Measurements from ENCODE around the gene DUOX1.

DUOX1 gene

DNA sequence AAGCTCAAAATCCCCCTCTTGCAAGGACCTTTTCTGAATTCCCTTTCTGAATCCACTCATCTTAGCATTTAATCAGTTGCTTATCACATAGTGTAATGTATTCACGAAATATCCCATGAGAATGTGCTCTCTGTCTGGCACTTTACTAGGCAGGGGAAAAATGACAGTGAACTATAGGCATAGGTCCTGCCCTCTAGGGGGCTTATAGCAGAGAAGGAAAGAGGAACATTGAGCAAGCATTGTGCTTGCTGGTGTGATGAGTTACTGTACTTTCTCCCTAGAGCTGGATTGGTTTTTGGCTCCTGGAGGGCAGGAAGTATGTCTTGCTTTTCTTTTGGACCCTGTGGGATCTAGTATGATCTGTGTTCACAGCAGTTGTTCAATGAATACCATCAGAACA, 42.3 kb upstream of the DUOX1 start:
- Histone ChIP-seq H3K27ac (ENCODE audit: low read length) (no peak overlapping the region), H3K27me3 (ENCODE audit: low read depth, low read length) (peaks cover 41% of the 10 kb centered on the region), H3K9me3 (ENCODE audit: insufficient read depth, low read length) (no peaks in the 10 kb centered on the region), H3K4me1 (ENCODE audit: low read length) (no peaks in the 10 kb centered on the region), H3K36me3 (replicated peaks; ENCODE audit: low read depth, low read length) (no peaks in the 10 kb centered on the region), H3K4me2 (ENCODE audit: low read length) (no peak overlapping the region), H3K79me2 (ENCODE audit: low read length) (no peaks in the 10 kb centered on the region), H2AFZ (ENCODE audit: low read depth, low read length) (no peak overlapping the region), H4K20me1 (ENCODE audit: insufficient read depth, low read length) (no peaks in the 10 kb centered on the region), H3K9ac (ENCODE audit: low read length) (no peak overlapping the region), H3K4me3 (ENCODE audit: low read length) (no peak overlapping the region)
- TF ChIP-seq CTCF (IDR thresholded peaks at IDR 0.05; ENCODE audit: low read depth, low read length) = 0 out of 2 replicates have a peak, but pooled peaks have one; percentile 12
- no peak for TF ChIP-seq EZH2phosphoT487 (IDR thresholded peaks at IDR 0.05; ENCODE audit: low read depth)

- Histone ChIP-seq H4K20me1 (ENCODE audit: insufficient read depth, low read length) (no peaks in the 10 kb centered on the region), H3K9ac (ENCODE audit: low read length) (no peak overlapping the region), H3K27ac (ENCODE audit: low read length) (no peak overlapping the region), H3K9me3 (ENCODE audit: insufficient read depth, low read length) (no peaks in the 10 kb centered on the region), H3K79me2 (ENCODE audit: low read length) (no peaks in the 10 kb centered on the region), H3K4me2 (ENCODE audit: low read length) (no peak overlapping the region), H3K4me3 (ENCODE audit: low read length) (no peak overlapping the region), H3K27me3 (ENCODE audit: low read depth, low read length) (peaks cover 38% of the 10 kb centered on the region), H3K4me1 (ENCODE audit: low read length) (no peaks in the 10 kb centered on the region), H2AFZ (ENCODE audit: low read depth, low read length) (no peak overlapping the region), H3K36me3 (replicated peaks; ENCODE audit: low read depth, low read length) (no peaks in the 10 kb centered on the region)
- TF ChIP-seq EZH2phosphoT487 (IDR thresholded peaks at IDR 0.05; ENCODE audit: low read depth) = no peak
- no peak for TF ChIP-seq CTCF (IDR thresholded peaks at IDR 0.05; ENCODE audit: low read depth, low read length)
These were observed 40.7 kb upstream of the DUOX1 start for GRCh38 chr15:45088801-45089711.

DNA sequence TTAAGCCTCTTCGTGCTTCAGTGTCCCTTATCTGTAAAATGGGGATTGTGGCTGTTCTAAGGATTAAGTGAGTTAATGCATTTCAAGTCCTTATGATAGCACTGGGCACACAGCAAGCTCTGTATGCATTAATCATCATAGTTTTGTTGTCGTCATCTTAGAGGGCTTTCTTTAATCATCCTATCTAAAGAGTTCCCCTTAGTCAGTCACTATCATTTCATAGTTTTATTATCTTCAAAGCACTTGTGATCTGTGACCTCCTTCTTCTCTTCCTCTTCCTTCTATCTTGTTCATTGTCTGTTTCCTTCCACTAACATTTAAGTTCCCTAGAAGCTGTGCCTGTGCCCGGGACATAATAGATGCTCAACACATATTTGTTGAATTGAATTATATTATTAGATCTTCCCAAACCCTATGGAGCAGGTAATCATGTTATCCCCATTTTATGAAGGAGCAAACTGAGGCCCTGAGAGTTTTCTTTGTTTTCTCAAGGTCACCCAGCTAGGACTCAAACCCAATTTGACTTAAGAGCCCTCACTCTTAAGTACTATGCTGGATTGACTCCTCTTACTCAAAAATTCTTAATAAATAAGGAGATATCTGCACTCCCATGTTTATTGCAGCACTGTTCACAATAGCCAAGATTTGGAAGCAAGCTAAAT, 40.0 kb upstream of the DUOX1 start:
- no peak overlapping the region for H3K4me2 ChIP-seq (ENCODE audit: low read length)
- H3K9ac ChIP-seq (ENCODE audit: low read length) = no peak overlapping the region
- H3K27me3 ChIP-seq (ENCODE audit: low read depth, low read length) = peaks cover 33% of the 10 kb centered on the region
- TF ChIP-seq CTCF (IDR thresholded peaks at IDR 0.05; ENCODE audit: low read depth, low read length) = no peak
- no peak for TF ChIP-seq EZH2phosphoT487 (IDR thresholded peaks at IDR 0.05; ENCODE audit: low read depth)
- no peak overlapping the region for H3K27ac ChIP-seq (ENCODE audit: low read length)
- no peaks in the 10 kb centered on the region for H3K36me3 ChIP-seq (replicated peaks; ENCODE audit: low read depth, low read length)
- H4K20me1 ChIP-seq (ENCODE audit: insufficient read depth, low read length) = no peaks in the 10 kb centered on the region
- no peaks in the 10 kb centered on the region for H3K79me2 ChIP-seq (ENCODE audit: low read length)
- no peak overlapping the region for H3K4me3 ChIP-seq (ENCODE audit: low read length)
- no peaks in the 10 kb centered on the region for H3K9me3 ChIP-seq (ENCODE audit: insufficient read depth, low read length)
- H3K4me1 ChIP-seq (ENCODE audit: low read length) = no peaks in the 10 kb centered on the region
- H2AFZ ChIP-seq (ENCODE audit: low read depth, low read length) = no peak overlapping the region

- Histone ChIP-seq H3K27me3 (ENCODE audit: low read depth, low read length) (peaks cover 28% of the 10 kb centered on the region), H3K9ac (ENCODE audit: low read length) (no peak overlapping the region), H3K4me1 (ENCODE audit: low read length) (no peaks in the 10 kb centered on the region), H3K9me3 (ENCODE audit: insufficient read depth, low read length) (no peaks in the 10 kb centered on the region), H3K79me2 (ENCODE audit: low read length) (no peaks in the 10 kb centered on the region), H3K27ac (ENCODE audit: low read length) (no peak overlapping the region), H4K20me1 (ENCODE audit: insufficient read depth, low read length) (no peaks in the 10 kb centered on the region), H2AFZ (ENCODE audit: low read depth, low read length) (no peak overlapping the region), H3K4me3 (ENCODE audit: low read length) (no peak overlapping the region), H3K4me2 (ENCODE audit: low read length) (no peak overlapping the region), H3K36me3 (replicated peaks; ENCODE audit: low read depth, low read length) (no peaks in the 10 kb centered on the region)
- TF ChIP-seq EZH2phosphoT487 (IDR thresholded peaks at IDR 0.05; ENCODE audit: low read depth) (no peak), CTCF (IDR thresholded peaks at IDR 0.05; ENCODE audit: low read depth, low read length) (no peak)
These were observed 38.6 kb upstream of the DUOX1 start for GRCh38 chr15:45091161-45091560.
